ENCODE measurements around the gene GATA2. TPM values are rescaled to one million over a fixed set of nuclear protein-coding genes. Genes with fewer than 3 reads are reported as not detected.

The GATA2 gene
- total RNA-seq, 1 experiment from 2014 or later: 18.6 TPM

DNA sequence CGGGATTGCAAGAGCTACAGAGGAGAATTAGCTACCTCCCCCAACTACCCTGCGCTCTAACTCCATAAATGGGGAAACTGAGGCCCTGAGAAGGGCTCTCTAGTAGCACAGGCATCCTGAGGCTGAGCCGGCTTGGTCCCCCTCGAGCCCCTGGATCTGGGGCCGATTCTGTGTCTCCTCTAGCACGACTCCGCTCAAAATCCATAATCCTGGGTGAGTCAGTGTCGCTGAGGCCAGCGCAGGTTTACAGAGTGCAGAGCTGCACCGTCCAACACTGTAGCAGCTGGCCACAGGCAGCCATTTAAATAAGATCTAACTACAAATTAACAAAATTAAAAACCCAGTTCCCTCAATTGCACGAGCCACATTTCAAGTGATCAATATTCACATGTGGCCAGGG lies 10.8 kb downstream of the GATA2 start:
- TF ChIP-seq, protein P1, sequence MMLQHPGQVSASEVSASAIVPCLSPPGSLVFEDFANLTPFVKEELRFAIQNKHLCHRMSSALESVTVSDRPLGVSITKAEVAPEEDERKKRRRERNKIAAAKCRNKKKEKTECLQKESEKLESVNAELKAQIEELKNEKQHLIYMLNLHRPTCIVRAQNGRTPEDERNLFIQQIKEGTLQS (IDR thresholded peaks at IDR 0.05): no peak
- no peak for TF ChIP-seq EZH2 (IDR thresholded peaks at IDR 0.05)
- no peak for TF ChIP-seq EZH2phosphoT487 (IDR thresholded peaks at IDR 0.05; ENCODE audit: borderline replicate concordance)
- no peak for TF ChIP-seq RAD21 (IDR thresholded peaks at IDR 0.05; ENCODE audit: low read depth)
- TF ChIP-seq SIN3A (IDR thresholded peaks at IDR 0.05; ENCODE audit: low read depth): no peak
- no peak for DNase-seq (ENCODE audit: low read depth, low spot score)
- H4K20me1 ChIP-seq (ENCODE audit: insufficient read depth): no peaks in the 10 kb centered on the region
- ATAC-seq: no peak
- peaks cover 9% of the 10 kb centered on the region; the same call in 1 of the 2 replicates for H3K79me2 ChIP-seq (ENCODE audit: insufficient read depth, low read length)
- ChIA-PET RAD21 (ENCODE audit: low non-redundant PET in 1 of 2, low total read pairs in 2 of 2, uncharacterized antibody in 2 of 2, unreplicated experiment in 2 of 2) (no interaction called here), POLR2A (no interaction called here), CTCF (no interaction called here)
- no peaks in the 10 kb centered on the region for H3K27me3 ChIP-seq (ENCODE audit: insufficient read depth, low read length)
- no peak overlapping the region for H3K4me2 ChIP-seq (ENCODE audit: low read length)
- intact Hi-C loops (cut with micrococcal nuclease): no loop called here
- H3K9me2 ChIP-seq (ENCODE audit: insufficient read depth): no peaks in the 10 kb centered on the region
- no peak overlapping the region for H3K27ac ChIP-seq (ENCODE audit: low read depth, low read length)
- H3K9me3 ChIP-seq (ENCODE audit: control insufficient read depth in 1 of 2, insufficient read depth in 1 of 2, low read depth in 1 of 2, low read length in 2 of 2): no peaks in the 10 kb centered on the region
- no TSS peak for BruUV-seq (replicated peaks)
- peaks cover 3 to 8% of the 10 kb centered on the region in 2 experiments; a peak in 2 of 4 replicates for H3K4me1 ChIP-seq (ENCODE audit: control insufficient read depth in 1 of 2, insufficient read depth in 2 of 2, low read length in 2 of 2)
- H3K36me3 ChIP-seq (ENCODE audit: control insufficient read depth in 1 of 2, insufficient read depth in 2 of 2, low read length in 2 of 2): peaks cover 0 to 16% of the 10 kb centered on the region in 2 experiments; a peak in 2 of 4 replicates
- no peak overlapping the region for H3K9ac ChIP-seq (ENCODE audit: low read length)
- H2AFZ ChIP-seq (ENCODE audit: low read depth, low read length, poor library complexity, severe bottlenecking): no peak overlapping the region
- no peak overlapping the region for H3K4me3 ChIP-seq (replicated peaks in 1 of 2; ENCODE audit: low read depth in 1 of 2, low read length in 2 of 2)

DNA sequence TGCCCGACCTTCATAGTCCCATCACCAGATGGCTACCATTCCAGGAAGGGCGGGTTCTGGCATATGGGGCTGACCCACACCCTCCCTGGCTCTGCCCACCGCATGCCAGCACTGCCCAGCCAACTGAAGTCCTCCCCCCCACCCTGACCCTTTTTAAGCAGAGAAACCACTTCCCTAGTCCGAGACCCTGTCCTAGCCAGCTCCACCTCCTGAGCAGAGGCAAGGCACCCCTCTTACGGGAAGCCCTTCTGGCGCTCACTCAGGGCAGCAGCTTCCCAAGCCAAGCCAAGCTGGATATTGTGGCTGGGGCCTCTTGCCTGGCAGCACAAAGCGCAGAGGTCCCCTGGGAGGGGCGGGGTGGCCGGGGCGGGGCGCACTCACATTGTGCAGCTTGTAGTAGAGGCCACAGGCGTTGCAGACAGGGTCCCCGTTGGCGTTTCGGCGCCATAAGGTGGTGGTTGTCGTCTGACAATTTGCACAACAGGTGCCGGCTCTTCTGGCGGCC lies 11.5 kb downstream of the GATA2 start:
- CTCF ChIA-PET: no interaction called here
- no peaks in the 10 kb centered on the region for H3K9me3 ChIP-seq (ENCODE audit: control insufficient read depth in 1 of 2, insufficient read depth in 1 of 2, low read depth in 1 of 2, low read length in 2 of 2)
- H3K9ac ChIP-seq (ENCODE audit: low read length): no peak overlapping the region
- no peak overlapping the region for H3K27ac ChIP-seq (ENCODE audit: low read depth, low read length)
- POLR2A ChIA-PET: no interaction called here
- DNase-seq (ENCODE audit: low read depth, low spot score) (no peak), ATAC-seq (no peak)
- H3K4me1 ChIP-seq (ENCODE audit: control insufficient read depth in 1 of 2, insufficient read depth in 2 of 2, low read length in 2 of 2): peaks cover 0 to 3% of the 10 kb centered on the region in 2 experiments; a peak in 1 of 4 replicates
- peaks cover 0 to 16% of the 10 kb centered on the region in 2 experiments; a peak in 2 of 4 replicates for H3K36me3 ChIP-seq (ENCODE audit: control insufficient read depth in 1 of 2, insufficient read depth in 2 of 2, low read length in 2 of 2)
- no peaks in the 10 kb centered on the region for H3K9me2 ChIP-seq (ENCODE audit: insufficient read depth)
- H3K79me2 ChIP-seq (ENCODE audit: insufficient read depth, low read length): peaks cover 4% of the 10 kb centered on the region; the same call in 1 of the 2 replicates
- no peaks in the 10 kb centered on the region for H3K27me3 ChIP-seq (ENCODE audit: insufficient read depth, low read length)
- no TSS peak for BruUV-seq (replicated peaks)
- TF ChIP-seq, protein P2, sequence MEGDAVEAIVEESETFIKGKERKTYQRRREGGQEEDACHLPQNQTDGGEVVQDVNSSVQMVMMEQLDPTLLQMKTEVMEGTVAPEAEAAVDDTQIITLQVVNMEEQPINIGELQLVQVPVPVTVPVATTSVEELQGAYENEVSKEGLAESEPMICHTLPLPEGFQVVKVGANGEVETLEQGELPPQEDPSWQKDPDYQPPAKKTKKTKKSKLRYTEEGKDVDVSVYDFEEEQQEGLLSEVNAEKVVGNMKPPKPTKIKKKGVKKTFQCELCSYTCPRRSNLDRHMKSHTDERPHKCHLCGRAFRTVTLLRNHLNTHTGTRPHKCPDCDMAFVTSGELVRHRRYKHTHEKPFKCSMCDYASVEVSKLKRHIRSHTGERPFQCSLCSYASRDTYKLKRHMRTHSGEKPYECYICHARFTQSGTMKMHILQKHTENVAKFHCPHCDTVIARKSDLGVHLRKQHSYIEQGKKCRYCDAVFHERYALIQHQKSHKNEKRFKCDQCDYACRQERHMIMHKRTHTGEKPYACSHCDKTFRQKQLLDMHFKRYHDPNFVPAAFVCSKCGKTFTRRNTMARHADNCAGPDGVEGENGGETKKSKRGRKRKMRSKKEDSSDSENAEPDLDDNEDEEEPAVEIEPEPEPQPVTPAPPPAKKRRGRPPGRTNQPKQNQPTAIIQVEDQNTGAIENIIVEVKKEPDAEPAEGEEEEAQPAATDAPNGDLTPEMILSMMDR (IDR thresholded peaks at IDR 0.05 in 2 of 3, conservative IDR thresholded peaks at IDR 0.05 in 1 of 3; ENCODE audit: borderline replicate concordance in 1 of 3, insufficient read depth in 1 of 3, low read depth in 2 of 3, low read length in 2 of 3): no peak
- TF ChIP-seq EZH2phosphoT487 (IDR thresholded peaks at IDR 0.05; ENCODE audit: borderline replicate concordance): no peak
- intact Hi-C loops (cut with micrococcal nuclease): no loop called here
- no peak overlapping the region for H3K4me2 ChIP-seq (ENCODE audit: low read length)
- H4K20me1 ChIP-seq (ENCODE audit: insufficient read depth): no peaks in the 10 kb centered on the region
- no peak overlapping the region for H3K4me3 ChIP-seq (replicated peaks in 1 of 2; ENCODE audit: low read depth in 1 of 2, low read length in 2 of 2)
- H2AFZ ChIP-seq (ENCODE audit: low read depth, low read length, poor library complexity, severe bottlenecking): no peak overlapping the region
- RAD21 ChIA-PET (ENCODE audit: low non-redundant PET in 1 of 2, low total read pairs in 2 of 2, uncharacterized antibody in 2 of 2, unreplicated experiment in 2 of 2): no interaction called here
